Posterior cingulate gyrus (tissue), 11 donors: ENCODE measurements around the gene GOLGA3.
A peak's percentile ranks its signal among the peaks of the same experiment; 100 is the strongest.
"Not testable (repeated sequence)": the region's sequence is repeated elsewhere in the genome, so short reads cannot be mapped to it uniquely, and the experiment has no call there.

Experiments
- DNase-seq, 10 donors: peaks; one replicate each; pipeline versions ENCODE4 v3.0.0 to v3.0.0-alpha.2; 2020 to 2021; ENCODE audit warnings: mixed read lengths in 3 of 10
- intact Hi-C: fragments of 100-400 bp; cut with DNase I; formaldehyde crosslinking; loops from one replicate; pipeline ENCODE4 v1.15.1; 2023

The GOLGA3 gene

GRCh38 chr12:132824053-132824452, 4.6 kb downstream of the GOLGA3 start:
- intact Hi-C loops, result no loop called here
- peak in 1 of 10 donors; percentile 21 for DNase-seq

DNA sequence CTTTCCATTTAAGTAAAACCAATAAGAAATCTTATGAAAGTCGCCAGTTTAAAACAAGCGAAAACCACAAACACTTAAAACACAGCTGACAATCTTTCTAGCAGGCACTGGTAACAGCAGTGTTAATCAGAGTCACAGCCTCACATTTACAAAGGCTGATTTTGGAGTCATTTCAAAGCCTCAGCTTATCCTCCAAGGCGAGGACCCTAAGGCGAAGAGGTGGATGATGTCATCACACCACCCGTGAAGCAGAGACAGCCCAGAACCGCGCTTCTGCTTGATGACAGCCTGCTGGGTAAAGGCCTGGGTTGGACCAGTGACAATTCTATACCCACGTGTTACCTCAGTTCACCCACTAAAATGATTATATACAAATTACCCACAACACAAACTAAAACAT, 10.1 kb downstream of the GOLGA3 start:
- intact Hi-C loops, result no loop called here
- peak in 1 of 10 donors; percentile 54 for DNase-seq

DNA sequence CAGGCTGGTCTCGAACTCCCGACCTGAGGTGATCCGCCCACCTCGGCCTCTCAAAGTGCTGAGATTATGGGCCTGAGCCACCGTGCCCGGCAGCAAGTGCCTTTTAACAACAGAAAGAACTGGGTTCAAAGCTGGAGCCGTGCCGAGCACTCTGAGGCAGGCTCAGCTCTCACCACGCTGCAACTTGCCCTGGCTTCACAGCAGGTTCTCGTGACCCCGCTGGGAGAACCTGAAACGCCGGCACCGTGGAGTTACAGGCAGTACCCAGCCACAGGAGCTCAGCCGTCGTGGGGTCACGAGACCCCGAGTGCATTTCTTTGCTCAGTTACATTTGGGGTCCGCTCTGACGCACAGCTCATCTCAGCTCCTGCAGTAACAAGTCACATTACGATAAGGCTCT, 14.4 kb downstream of the GOLGA3 start:
- intact Hi-C loops, result no loop called here
- peak in 1 of 10 donors; percentile 78 for DNase-seq

- intact Hi-C loops, result no loop called here
- DNase-seq, result peak in 1 of 10 donors; percentile 42
Observed at GRCh38 chr12:132813443-132813842, 15.2 kb downstream of the GOLGA3 start.

DNA sequence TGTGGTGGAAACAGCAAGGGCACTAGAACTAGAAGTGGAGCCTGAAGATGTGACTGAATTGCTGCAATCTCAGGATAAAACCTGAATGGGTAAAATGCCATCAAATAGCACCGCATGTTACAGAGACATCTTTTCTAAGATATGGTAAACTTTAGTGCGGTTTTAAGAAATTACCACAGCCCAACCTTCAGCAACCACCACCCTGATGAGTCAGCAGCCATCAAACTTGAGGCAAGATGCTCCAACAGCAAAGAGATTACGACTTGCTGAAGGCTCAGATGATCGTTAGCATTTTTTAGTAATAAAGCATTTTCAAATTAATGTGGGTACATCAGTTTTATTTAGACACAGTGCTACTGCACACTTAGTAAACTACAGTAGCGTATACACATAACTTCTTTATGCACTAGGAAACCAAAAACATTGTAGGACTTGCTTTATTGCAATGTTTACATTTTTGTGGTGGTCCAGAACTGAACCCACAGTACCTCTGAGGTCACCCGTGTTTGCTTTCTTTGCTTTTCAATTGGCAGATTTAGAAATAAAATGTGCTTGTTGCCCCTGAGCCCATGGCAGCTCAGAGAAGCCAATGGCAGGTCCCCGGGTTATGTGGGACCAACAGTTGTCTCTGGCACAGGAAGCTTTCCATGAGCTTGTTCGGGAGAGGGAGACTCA, 15.9 kb downstream of the GOLGA3 start:
- peak in 1 of 10 donors; percentile 49 for DNase-seq
- intact Hi-C loops, result no loop called here

GRCh38 chr12:132809391-132809790, 19.3 kb downstream of the GOLGA3 start:
- DNase-seq, result peak in 5 of 10 donors; percentile 56 to 92 (median 58)
- intact Hi-C loops, result not testable (repeated sequence)

- DNase-seq, result peak in 2 of 10 donors; percentile 43 to 91
- intact Hi-C loops, result no loop called here
Observed at GRCh38 chr12:132807295-132808092, 21.2 kb downstream of the GOLGA3 start.

DNA sequence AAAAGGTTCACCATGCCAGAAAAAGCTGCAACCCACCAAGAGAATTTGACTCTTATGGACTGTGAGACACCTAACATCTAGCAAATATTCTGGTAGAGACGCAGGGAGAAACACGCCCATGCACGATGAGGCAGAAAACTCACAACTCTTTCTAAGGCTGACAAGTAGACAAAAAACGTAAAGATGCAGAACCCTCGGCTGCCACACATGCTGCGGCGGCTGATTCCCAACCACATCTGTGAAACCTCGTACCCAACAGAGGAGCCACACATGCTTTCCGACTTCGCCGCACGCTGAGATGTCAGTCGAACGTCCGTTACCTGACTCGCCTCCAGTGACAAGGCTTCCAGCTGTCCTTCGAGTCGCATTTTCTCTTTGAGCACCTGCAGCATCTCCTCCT, 21.8 kb downstream of the GOLGA3 start:
- peak in 6 of 10 donors; percentile 44 to 91 (median 64) for DNase-seq
- intact Hi-C loops, result no loop called here

- DNase-seq, result no peak
- intact Hi-C loops, result no loop called here
Observed at GRCh38 chr12:132804426-132804861, 24.2 kb downstream of the GOLGA3 start.

- peak in 2 of 10 donors; percentile 31 to 82 for DNase-seq
- intact Hi-C loops, result no loop called here
Observed at GRCh38 chr12:132803888-132804287, 24.8 kb downstream of the GOLGA3 start.

DNA sequence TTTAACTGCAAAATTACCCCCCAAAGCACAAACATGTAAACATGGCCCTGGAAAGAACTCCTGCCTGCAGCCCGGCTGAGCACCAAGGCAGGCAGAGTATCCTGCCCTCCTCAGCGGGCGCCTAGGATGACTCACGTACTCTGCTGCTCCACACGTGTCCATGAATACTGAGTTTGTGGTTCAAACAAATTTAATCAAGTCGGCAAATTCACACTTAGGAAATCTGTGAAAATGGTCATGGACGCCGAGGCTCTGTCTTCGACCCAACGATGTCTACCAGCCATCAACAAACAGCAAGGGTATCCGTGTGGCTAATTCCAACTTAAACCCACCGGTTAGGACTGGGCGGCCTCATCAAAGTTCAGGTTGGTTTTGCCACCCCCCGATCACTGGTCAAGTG, 25.5 kb downstream of the GOLGA3 start:
- no peak for DNase-seq
- intact Hi-C loops, result no loop called here

DNA sequence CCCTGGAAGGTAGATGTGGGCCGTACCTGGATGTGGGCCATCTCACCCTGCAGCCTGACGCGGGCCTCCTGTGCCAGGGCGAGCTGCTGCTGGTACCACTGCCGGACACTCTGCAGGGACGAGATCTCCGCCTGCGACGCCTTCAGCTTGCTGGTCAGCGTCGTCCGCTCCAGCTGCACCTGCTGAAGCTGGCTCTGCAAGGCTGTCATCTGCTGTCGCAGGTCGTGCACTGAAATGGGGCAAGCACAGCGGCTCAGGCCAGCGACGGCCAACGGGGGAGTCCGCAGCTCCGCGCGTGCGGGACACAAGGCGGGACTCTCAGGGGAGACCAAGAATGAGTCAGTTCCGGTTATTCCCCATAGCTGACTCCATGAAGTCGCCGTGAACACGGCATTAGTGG, 26.9 kb downstream of the GOLGA3 start:
- intact Hi-C loops, result no loop called here
- no peak for DNase-seq

DNA sequence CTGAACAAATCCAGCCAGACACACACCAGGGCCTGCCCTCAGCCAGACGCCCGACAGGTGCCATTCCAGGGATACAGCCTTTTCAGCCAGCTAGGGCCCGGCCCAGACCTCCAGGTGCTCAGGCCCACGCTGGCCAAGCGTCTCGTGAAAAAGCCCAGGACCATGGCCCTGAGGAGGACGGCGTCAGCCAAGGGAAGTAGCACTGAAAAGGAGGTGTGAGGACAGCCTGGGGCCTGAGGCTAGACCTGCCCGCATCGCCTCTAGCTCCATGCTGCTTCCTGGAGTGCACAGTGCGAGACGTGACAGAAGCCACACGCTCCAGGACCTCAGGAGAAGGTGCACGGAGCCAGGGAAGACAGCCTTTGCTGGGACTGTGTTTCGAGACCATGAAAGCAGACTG, 29.8 kb downstream of the GOLGA3 start:
- no peak for DNase-seq
- intact Hi-C loops, result no loop called here

GRCh38 chr12:132797820-132798570, 30.7 kb downstream of the GOLGA3 start:
- intact Hi-C loops, result no loop called here
- no peak for DNase-seq

GRCh38 chr12:132795847-132796246, 32.8 kb downstream of the GOLGA3 start:
- intact Hi-C loops, result no loop called here
- no peak for DNase-seq

DNA sequence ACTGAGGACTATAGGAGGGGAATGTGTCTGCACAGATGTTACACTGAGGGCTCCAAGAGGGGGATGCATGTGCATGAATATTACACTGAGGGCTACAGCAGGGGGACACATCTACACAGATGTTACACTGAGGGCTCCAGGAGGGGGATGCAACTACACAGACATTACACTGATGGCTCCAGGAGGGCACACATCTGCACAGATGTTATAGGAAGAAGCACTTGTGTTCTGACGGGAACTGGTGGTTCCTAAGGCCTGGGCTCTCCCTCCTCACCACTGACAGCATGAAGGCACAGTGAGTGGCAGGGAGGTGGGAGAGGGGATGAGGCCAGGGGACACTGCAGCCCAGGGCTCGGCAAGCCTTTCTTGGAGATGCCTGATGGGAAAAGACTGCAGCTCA, 36.7 kb downstream of the GOLGA3 start:
- DNase-seq, intact Hi-C loops: not testable (repeated sequence)

GRCh38 chr12:132789099-132789471, 39.6 kb downstream of the GOLGA3 start:
- intact Hi-C loops, result no loop called here
- no peak for DNase-seq

DNA sequence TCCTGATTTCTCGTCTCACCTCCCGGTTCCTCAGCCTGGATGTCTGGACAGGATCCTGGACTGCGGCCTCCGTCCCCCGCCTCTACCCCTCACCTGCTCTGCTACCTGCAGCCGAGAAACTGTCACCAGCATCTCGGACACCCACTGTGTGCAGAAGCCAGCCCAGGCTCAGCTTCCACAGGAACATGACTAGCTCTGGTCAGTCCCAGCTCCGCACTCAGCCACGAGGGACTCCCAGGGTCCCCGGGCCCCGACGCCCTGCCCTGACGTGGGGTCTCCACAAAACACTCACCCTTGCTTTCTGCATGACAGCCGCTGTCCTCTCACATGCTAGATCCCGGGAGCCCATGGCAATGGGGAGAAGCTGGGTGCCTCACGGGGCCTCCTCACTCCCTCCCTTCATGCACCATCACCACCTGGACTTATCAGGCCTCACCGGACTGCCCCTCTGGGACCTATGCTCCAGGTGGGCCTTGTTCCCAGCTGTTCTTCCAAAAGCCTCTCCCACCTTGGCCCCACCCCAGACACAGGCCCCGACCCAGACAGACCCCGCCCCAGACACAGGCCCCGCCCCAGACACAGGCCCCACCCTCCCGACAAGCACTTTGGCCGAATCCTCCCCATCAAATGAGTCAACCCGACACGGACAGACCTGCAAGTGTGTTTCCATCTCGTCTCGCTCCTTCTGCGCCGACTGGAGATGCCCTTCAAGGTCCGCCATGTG, 40.1 kb downstream of the GOLGA3 start:
- intact Hi-C loops, result no loop called here
- DNase-seq, result no peak

DNA sequence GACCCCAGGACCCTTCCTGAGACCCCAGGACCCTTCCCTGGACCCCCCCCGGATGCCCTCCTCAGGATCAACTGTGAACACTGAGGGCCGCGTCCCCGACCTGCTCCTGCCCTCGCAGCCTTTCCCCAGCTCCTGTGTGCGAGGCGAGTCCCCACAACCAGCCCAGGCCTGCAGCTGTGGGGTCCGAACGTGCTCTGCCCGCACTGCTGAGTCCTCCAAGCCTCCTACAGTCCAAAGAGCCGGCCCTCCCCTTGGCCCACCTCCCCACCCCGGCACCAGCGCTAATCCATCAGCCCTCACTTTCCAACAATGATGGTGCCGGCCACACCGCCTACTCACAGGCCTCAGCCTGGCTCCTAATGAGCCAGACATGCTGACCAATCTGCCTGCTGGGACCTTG, 40.8 kb downstream of the GOLGA3 start:
- intact Hi-C loops, result no loop called here

GRCh38 chr12:132786192-132786591, 42.5 kb downstream of the GOLGA3 start:
- intact Hi-C loops, result no loop called here
- no peak for DNase-seq

More for the DNA sequence above, 40.8 kb downstream of the GOLGA3 start:
- DNase-seq, result no peak
